A673 (cell line): ENCODE measurements around the gene NLRP12. TPM values are rescaled to one million over a fixed set of nuclear protein-coding genes. Genes with fewer than 3 reads are reported as not detected.

ENCODE experiments used
- BruUV-seq: library from RNA; stranded (reverse); fragments of 400-500 nt; replicated peaks from 2 replicates; lab custom pipeline; 2021; lab: Mats Ljungman, UMichigan
- CTCF ChIA-PET: fragments of 300-600 bp; sonication (Branson Sonifier 250); formaldehyde crosslinking; loops from one replicate; lab custom pipeline; 2022; ENCODE audit warnings: antibody characterized with exemption; lab: Charles Lee
- POLR2A ChIA-PET: fragments of 300-600 bp; sonication (Branson Sonifier 250); formaldehyde crosslinking; loops from one replicate; lab custom pipeline; 2022; ENCODE audit warnings: antibody characterized with exemption; ENCODE audit not compliant: low non-redundant PET; lab: Charles Lee
- DNase-seq: peaks from one replicate; pipeline ENCODE4 v3.0.0-alpha.2; 2015; ENCODE audit warnings: low spot score
- H3K27ac ChIP-seq: fragments of 200-600 bp; sonication (generic); 2 replicates; pipeline ENCODE4 v1.5.1; 2016; ENCODE audit warnings: mixed run types, low read depth, mild to moderate bottlenecking, mixed read lengths, antibody characterized with exemption, low read length; ENCODE audit not compliant: poor library complexity, severe bottlenecking
- H3K27me3 ChIP-seq: fragments of 200-600 bp; sonication (generic); replicated peaks from 2 replicates; pipeline ENCODE4 v1.6.1; 2017; ENCODE audit warnings: mixed run types, low read depth, mild to moderate bottlenecking, mixed read lengths, antibody characterized with exemption, low read length; ENCODE audit not compliant: insufficient read depth, poor library complexity
- H3K36me3 ChIP-seq: fragments of 200-600 bp; sonication (generic); 2 replicates; pipeline ENCODE4 v1.6.1; 2016; ENCODE audit warnings: mixed run types, mild to moderate bottlenecking, mixed read lengths, antibody characterized with exemption, low read length; ENCODE audit not compliant: insufficient read depth, poor library complexity, severe bottlenecking
- H3K4me1 ChIP-seq: fragments of 200-600 bp; sonication (generic); 2 replicates; pipeline ENCODE4 v1.6.1; 2017; ENCODE audit warnings: mixed run types, mild to moderate bottlenecking, mixed read lengths, antibody characterized with exemption, low read length; ENCODE audit not compliant: insufficient read depth, poor library complexity, severe bottlenecking
- H3K4me3 ChIP-seq: fragments of 200-600 bp; sonication (generic); 2 replicates; pipeline ENCODE4 v1.5.1; 2016; ENCODE audit warnings: low read depth, mixed run types, mild to moderate bottlenecking, mixed read lengths, low read length; ENCODE audit not compliant: poor library complexity, severe bottlenecking
- H3K9me3 ChIP-seq: fragments of 200-600 bp; sonication (generic); 2 replicates; pipeline ENCODE4 v1.6.1; 2016; ENCODE audit warnings: mixed run types, low read depth, mild to moderate bottlenecking, mixed read lengths, antibody characterized with exemption, low read length; ENCODE audit not compliant: poor library complexity, severe bottlenecking
- CTCF ChIP-seq: fragments of 300-800, 200-600 bp; sonication (generic); conservative IDR thresholded peaks from 2 replicates; pipeline ENCODE4 v1.5.1; 2017; ENCODE audit warnings: low read depth, mild to moderate bottlenecking, antibody characterized with exemption, low read length, moderate library complexity, mixed read lengths
- EZH2 ChIP-seq: fragments of 200-600 bp; sonication (generic); IDR thresholded peaks from 2 replicates; pipeline ENCODE4 v1.6.1; 2017; ENCODE audit warnings: borderline replicate concordance, low read depth, mild to moderate bottlenecking, mixed read lengths, antibody characterized with exemption, low read length; ENCODE audit not compliant: poor library complexity, severe bottlenecking
- intact Hi-C: fragments of 100-400 bp; cut with micrococcal nuclease; formaldehyde crosslinking; loops from one replicate; pipeline ENCODE4 v1.10.0; 2022; ENCODE audit not compliant: unreplicated experiment
- total RNA-seq: library from RNA; stranded (reverse); gene quantifications from 2 replicates; pipeline ENCODE4 v1.2.3, GENCODE V29; 2021

Gene NLRP12
- total RNA-seq, 1 experiment from 2014 or later: not detected

- no TSS peak for BruUV-seq
- no peaks in the 10 kb centered on the region for H3K27me3 ChIP-seq
- no peak for TF ChIP-seq CTCF
- TF ChIP-seq EZH2: no peak
- intact Hi-C loops: no loop called here
- H3K9me3 ChIP-seq: no peaks in the 10 kb centered on the region
- ChIA-PET POLR2A (interaction anchor here (0.6 to 0.7 kb wide), 2 partner anchors 158 to 162 kb away, joined by 3 to 8 read pairs; no protein-coding TSS in a partner anchor), CTCF (interaction anchor here (1.4 to 1.8 kb wide), 2 partner anchors 11 to 162 kb away, joined by 8 read pairs; no protein-coding TSS in a partner anchor)
- peak overlapping the region; percentile 96 for H3K27ac ChIP-seq
- peak overlapping the region; percentile 70 for H3K4me3 ChIP-seq
- H3K4me1 ChIP-seq: peaks cover 16% of the 10 kb centered on the region
- no peaks in the 10 kb centered on the region for H3K36me3 ChIP-seq
- peak; percentile 62 for DNase-seq
These were observed 44.2 kb upstream of the NLRP12 start for GRCh38 chr19:53868091-53868891.

- no TSS peak for BruUV-seq
- Histone ChIP-seq H3K9me3 (no peaks in the 10 kb centered on the region), H3K27ac (peak within 1 kb of the TSS; percentile 96), H3K27me3 (no peaks in the 10 kb centered on the region), H3K4me1 (peaks cover 16% of the 10 kb centered on the region), H3K36me3 (no peaks in the 10 kb centered on the region), H3K4me3 (peak within 1 kb of the TSS; percentile 70)
- ChIA-PET POLR2A (interaction anchor here (0.5 kb wide), 1 partner anchor 111 kb away, joined by 5 read pairs; no protein-coding TSS in a partner anchor), CTCF (interaction anchor here (0.5 to 1.8 kb wide), 4 partner anchors 12 to 163 kb away, joined by 3 to 8 read pairs (median 6); no protein-coding TSS in a partner anchor)
- TF ChIP-seq EZH2 (no peak), CTCF (no peak)
- DNase-seq: peak; percentile 99
- intact Hi-C loops: no loop called here
These were observed 43.3 kb upstream of the NLRP12 start, which contains the start of gene MYADM for GRCh38 chr19:53867225-53868090. Gene MYADM (plus strand): TSS chr19:53867883. CDS start chr19:53873530, 5,647 bp downstream.

- ChIA-PET POLR2A (interaction anchor here (0.5 kb wide), 1 partner anchor 112 kb away, joined by 5 read pairs; no protein-coding TSS in a partner anchor), CTCF (interaction anchor here (0.5 to 1.8 kb wide), 3 partner anchors 12 to 26 kb away, joined by 3 to 8 read pairs (median 3); no protein-coding TSS in a partner anchor)
- no TSS peak for BruUV-seq
- intact Hi-C loops: no loop called here
- no peaks in the 10 kb centered on the region for H3K27me3 ChIP-seq
- peak overlapping the region; percentile 70 for H3K4me3 ChIP-seq
- H3K4me1 ChIP-seq: peaks cover 16% of the 10 kb centered on the region
- TF ChIP-seq CTCF (no peak), EZH2 (no peak)
- H3K9me3 ChIP-seq: no peaks in the 10 kb centered on the region
- peak overlapping the region; percentile 86 for H3K27ac ChIP-seq
- H3K36me3 ChIP-seq: no peaks in the 10 kb centered on the region
- DNase-seq: peak; percentile 24
These were observed 42.7 kb upstream of the NLRP12 start for GRCh38 chr19:53866865-53867224.
